HG03439 (cell line): Measurements from ENCODE around the gene TXK.

Experiments
- ATAC-seq: cut with Tn5 transposase; IDR thresholded peaks from one replicate; pipeline ENCODE4 v1.9.1; 2021; ENCODE audit warnings: mild to moderate bottlenecking, moderate library complexity; ENCODE audit not compliant: unreplicated experiment

Gene TXK

GRCh38 chr4:48027653-48028052 is 106.4 kb downstream of the TXK start:
- ATAC-seq = peak; percentile 82

- no peak for ATAC-seq
Observed at GRCh38 chr4:48025005-48025404, 109.0 kb downstream of the TXK start.

GRCh38 chr4:48024522-48024921 is 109.5 kb downstream of the TXK start:
- no peak for ATAC-seq

GRCh38 chr4:48022192-48022799 is 111.8 kb downstream of the TXK start:
- ATAC-seq = no peak

- no peak for ATAC-seq
Observed at GRCh38 chr4:48021100-48021499, 113.0 kb downstream of the TXK start.

- no peak for ATAC-seq
Observed at GRCh38 chr4:48018112-48018511, 115.9 kb downstream of the TXK start.

DNA sequence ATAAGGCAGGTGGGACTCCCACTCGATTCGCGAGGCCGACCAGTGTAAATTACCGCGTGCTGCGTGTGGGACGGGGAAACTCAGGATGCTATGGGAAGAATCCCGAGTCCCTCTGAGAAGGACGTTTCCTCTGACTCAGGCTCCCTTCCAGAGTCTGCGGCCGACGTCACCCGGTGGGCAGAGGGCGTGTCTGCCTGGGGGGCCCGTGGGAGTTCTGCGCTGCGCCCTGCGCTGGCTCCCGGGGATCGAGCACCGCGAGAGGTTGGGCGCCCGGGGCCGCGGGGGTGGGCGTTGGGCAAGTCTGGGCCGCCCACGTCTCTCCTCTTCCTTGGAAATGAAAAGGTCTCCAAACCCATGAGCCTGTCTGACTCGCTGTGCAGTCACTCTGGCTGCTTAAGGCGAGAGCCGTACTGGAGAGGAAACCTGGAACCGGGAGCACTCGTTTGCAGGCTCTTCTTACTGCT is 116.9 kb downstream of the TXK start:
- ATAC-seq = no peak
